Astrocyte (in vitro differentiated cells and primary cell): ENCODE measurements around the gene MAPKAP1.

Source experiments
- EZH2 ChIP-seq: IDR thresholded peaks from 2 replicates; pipeline ENCODE4 v1.6.1; 2012; ENCODE audit warnings: mild to moderate bottlenecking, low read length, inconsistent platforms; ENCODE audit not compliant: insufficient read depth
- TF ChIP-seq, protein P1 (sequence below): IDR thresholded peaks from 2 replicates; pipeline ENCODE4 v1.5.1; 2011; ENCODE audit warnings: low read depth, mild to moderate bottlenecking, inconsistent platforms, low read length, moderate library complexity; ENCODE audit not compliant: insufficient read depth

DNA sequence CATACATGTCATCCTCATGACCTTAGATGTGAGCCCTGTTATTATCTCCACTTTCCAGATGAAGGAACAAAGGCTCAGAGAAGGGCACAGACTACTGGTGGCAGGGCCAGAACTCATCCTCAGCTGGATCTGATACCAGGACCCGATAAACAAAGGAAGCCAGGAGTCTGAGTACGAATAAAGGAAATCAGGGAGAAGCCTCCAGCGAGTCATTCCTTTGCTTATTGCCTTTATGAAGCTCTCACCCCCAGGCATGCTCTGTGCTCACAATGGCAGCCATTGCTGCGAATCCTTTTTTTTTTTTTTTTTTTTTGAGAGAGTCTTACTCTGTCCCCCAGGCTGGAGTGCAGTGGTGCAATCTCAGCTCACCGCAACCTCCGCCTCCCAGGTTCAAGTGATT, 315.3 kb downstream of the MAPKAP1 start:
- TF ChIP-seq, protein P1, sequence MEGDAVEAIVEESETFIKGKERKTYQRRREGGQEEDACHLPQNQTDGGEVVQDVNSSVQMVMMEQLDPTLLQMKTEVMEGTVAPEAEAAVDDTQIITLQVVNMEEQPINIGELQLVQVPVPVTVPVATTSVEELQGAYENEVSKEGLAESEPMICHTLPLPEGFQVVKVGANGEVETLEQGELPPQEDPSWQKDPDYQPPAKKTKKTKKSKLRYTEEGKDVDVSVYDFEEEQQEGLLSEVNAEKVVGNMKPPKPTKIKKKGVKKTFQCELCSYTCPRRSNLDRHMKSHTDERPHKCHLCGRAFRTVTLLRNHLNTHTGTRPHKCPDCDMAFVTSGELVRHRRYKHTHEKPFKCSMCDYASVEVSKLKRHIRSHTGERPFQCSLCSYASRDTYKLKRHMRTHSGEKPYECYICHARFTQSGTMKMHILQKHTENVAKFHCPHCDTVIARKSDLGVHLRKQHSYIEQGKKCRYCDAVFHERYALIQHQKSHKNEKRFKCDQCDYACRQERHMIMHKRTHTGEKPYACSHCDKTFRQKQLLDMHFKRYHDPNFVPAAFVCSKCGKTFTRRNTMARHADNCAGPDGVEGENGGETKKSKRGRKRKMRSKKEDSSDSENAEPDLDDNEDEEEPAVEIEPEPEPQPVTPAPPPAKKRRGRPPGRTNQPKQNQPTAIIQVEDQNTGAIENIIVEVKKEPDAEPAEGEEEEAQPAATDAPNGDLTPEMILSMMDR: no peak
- no peak for TF ChIP-seq EZH2
